OCI-LY3 (cell line): ENCODE results near the gene TSHR.
"Not testable (repeated sequence)": the region's sequence is repeated elsewhere in the genome, so short reads cannot be mapped to it uniquely, and the experiment has no call there.

Experiments used
- H2AFZ ChIP-seq: fragments of 200-600, 300-600 bp; shearing (Covaris generic); 2 replicates; pipeline ENCODE4 v1.6.0; 2014; ENCODE audit warnings: antibody characterized with exemption, low read depth, low read length
- H3K27ac ChIP-seq: fragments of 200-600, 300-600 bp; sonication (generic); 2 replicates; pipeline ENCODE4 v1.5.1; 2014; ENCODE audit warnings: mild to moderate bottlenecking, low read length, moderate library complexity, mixed read lengths
- H3K27me3 ChIP-seq: fragments of 200-600, 300-600 bp; sonication (generic); 2 replicates; pipeline ENCODE4 v1.6.1; 2014; ENCODE audit warnings: low read depth, low read length, mixed read lengths
- H3K36me3 ChIP-seq: fragments of 200-600, 300-600 bp; sonication (generic); replicated peaks from 2 replicates; pipeline ENCODE3; 2014; ENCODE audit warnings: low read depth, low read length, mixed read lengths
- H3K4me1 ChIP-seq: fragments of 300-600, 200-600 bp; sonication (generic); 2 replicates; pipeline ENCODE4 v1.6.1; 2014; ENCODE audit warnings: low read length, mixed read lengths
- H3K4me2 ChIP-seq: fragments of 200-600, 300-600 bp; sonication (generic); 2 replicates; pipeline ENCODE4 v1.6.1; 2014; ENCODE audit warnings: low read length, mixed read lengths
- H3K4me3 ChIP-seq: fragments of 300-600, 200-600 bp; sonication (generic); 2 replicates; pipeline ENCODE4 v1.5.1; 2014; ENCODE audit warnings: antibody characterized with exemption, mild to moderate bottlenecking, low read length, moderate library complexity
- H3K79me2 ChIP-seq: fragments of 300-600, 200-600 bp; shearing (Covaris generic); 2 replicates; pipeline ENCODE4 v1.6.1; 2014; ENCODE audit warnings: mild to moderate bottlenecking, low read length, mixed read lengths
- H3K9ac ChIP-seq: fragments of 300-600, 200-600 bp; shearing (Covaris generic); 2 replicates; pipeline ENCODE4 v1.6.0; 2014; ENCODE audit warnings: mild to moderate bottlenecking, low read length, moderate library complexity
- H3K9me3 ChIP-seq: fragments of 200-600, 300-600 bp; shearing (Covaris generic); 2 replicates; pipeline ENCODE4 v1.6.1; 2014; ENCODE audit warnings: low read length, mixed read lengths; ENCODE audit not compliant: insufficient read depth
- H4K20me1 ChIP-seq: fragments of 200-600, 300-600 bp; sonication (generic); 2 replicates; pipeline ENCODE4 v1.6.1; 2016; ENCODE audit warnings: low read length, mixed read lengths; ENCODE audit not compliant: insufficient read depth
- CTCF ChIP-seq: fragments of 200-600, 300-600 bp; sonication (generic); IDR thresholded peaks from 2 replicates; pipeline ENCODE4 v1.5.1; 2014; ENCODE audit warnings: antibody characterized with exemption, low read length, low read depth
- EZH2phosphoT487 ChIP-seq: fragments of 200-600 bp; shearing (Covaris generic); IDR thresholded peaks from 2 replicates; pipeline ENCODE4 v1.6.1; 2018; ENCODE audit warnings: antibody characterized with exemption, mixed run types, low read depth

TSHR gene

GRCh38 chr14:80955416-80955941 is at the start of gene TSHR:
Gene TSHR, plus strand, starts transcription at chr14:80955621. Its CDS starts 60 bp downstream, at chr14:80955681.
- Histone ChIP-seq H3K9ac (0 out of 2 replicates have a peak within 1 kb of the TSS, but pooled peaks have one; percentile 19), H4K20me1 (no peaks in the 10 kb centered on the region), H3K27me3 (no peaks in the 10 kb centered on the region), H3K9me3 (no peaks in the 10 kb centered on the region), H3K27ac (no peak within 1 kb of the TSS), H3K4me3 (peak within 1 kb of the TSS; percentile 70), H2AFZ (no peak within 1 kb of the TSS), H3K79me2 (no peaks in the 10 kb centered on the region), H3K36me3 (no peaks in the 10 kb centered on the region), H3K4me2 (peak within 1 kb of the TSS; percentile 76), H3K4me1 (peaks cover 47% of the 10 kb centered on the region)
- TF ChIP-seq EZH2phosphoT487, result no peak
- TF ChIP-seq CTCF, result no peak

GRCh38 chr14:80906336-80906735 is 49.1 kb upstream of the TSHR start:
- H3K4me2 ChIP-seq, result no peak overlapping the region
- H3K79me2 ChIP-seq, result no peaks in the 10 kb centered on the region
- H3K27me3 ChIP-seq, result no peaks in the 10 kb centered on the region
- no peak overlapping the region for H3K9ac ChIP-seq
- TF ChIP-seq CTCF, result no peak
- no peak for TF ChIP-seq EZH2phosphoT487
- H4K20me1 ChIP-seq, result no peaks in the 10 kb centered on the region
- no peaks in the 10 kb centered on the region for H3K9me3 ChIP-seq
- H2AFZ ChIP-seq, result no peak overlapping the region
- peaks cover 6% of the 10 kb centered on the region; the same call in 1 of the 2 replicates for H3K4me1 ChIP-seq
- H3K4me3 ChIP-seq, result no peak overlapping the region
- no peak overlapping the region for H3K27ac ChIP-seq
- peaks cover 5% of the 10 kb centered on the region for H3K36me3 ChIP-seq

GRCh38 chr14:80906946-80907345 is 48.5 kb upstream of the TSHR start:
- H3K27ac ChIP-seq, result no peak overlapping the region
- no peaks in the 10 kb centered on the region for H3K27me3 ChIP-seq
- H3K4me2 ChIP-seq, result no peak overlapping the region
- peaks cover 6% of the 10 kb centered on the region; the same call in 1 of the 2 replicates for H3K4me1 ChIP-seq
- H2AFZ ChIP-seq, result no peak overlapping the region
- H3K9ac ChIP-seq, result no peak overlapping the region
- H3K79me2 ChIP-seq, result no peaks in the 10 kb centered on the region
- no peak for TF ChIP-seq EZH2phosphoT487
- TF ChIP-seq CTCF, result no peak
- H3K36me3 ChIP-seq, result peaks cover 5% of the 10 kb centered on the region
- no peaks in the 10 kb centered on the region for H4K20me1 ChIP-seq
- no peaks in the 10 kb centered on the region for H3K9me3 ChIP-seq
- no peak overlapping the region for H3K4me3 ChIP-seq

GRCh38 chr14:80912013-80912412 is 43.4 kb upstream of the TSHR start:
- H3K4me2 ChIP-seq, H2AFZ ChIP-seq, H3K9ac ChIP-seq, H3K27me3 ChIP-seq, H3K4me1 ChIP-seq, H3K9me3 ChIP-seq, H4K20me1 ChIP-seq, H3K4me3 ChIP-seq, H3K27ac ChIP-seq, H3K79me2 ChIP-seq: not testable (repeated sequence)
- peaks cover 18% of the 10 kb centered on the region for H3K36me3 ChIP-seq
